ENCODE measurements around the gene TRAPPC2B. TPM values are rescaled to one million over a fixed set of nuclear protein-coding genes. Genes with fewer than 3 reads are reported as not detected.

The TRAPPC2B gene
- total and polyA plus RNA-seq, 2 of the 13 experiments (the other 11 are each of a cell fraction or from before 2014, with no cell fraction given), result 13.3 to 17.7 TPM

- TF ChIP-seq, protein P1, sequence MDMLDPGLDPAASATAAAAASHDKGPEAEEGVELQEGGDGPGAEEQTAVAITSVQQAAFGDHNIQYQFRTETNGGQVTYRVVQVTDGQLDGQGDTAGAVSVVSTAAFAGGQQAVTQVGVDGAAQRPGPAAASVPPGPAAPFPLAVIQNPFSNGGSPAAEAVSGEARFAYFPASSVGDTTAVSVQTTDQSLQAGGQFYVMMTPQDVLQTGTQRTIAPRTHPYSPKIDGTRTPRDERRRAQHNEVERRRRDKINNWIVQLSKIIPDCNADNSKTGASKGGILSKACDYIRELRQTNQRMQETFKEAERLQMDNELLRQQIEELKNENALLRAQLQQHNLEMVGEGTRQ (IDR thresholded peaks at IDR 0.05; ENCODE audit: low read depth, low read length), result no peak
- TF ChIP-seq, protein P1 (CRISPR knock-in tag; IDR thresholded peaks at IDR 0.05; ENCODE audit: borderline replicate concordance), result no peak
- TF ChIP-seq ELF4 (CRISPR knock-in tag; IDR thresholded peaks at IDR 0.05; ENCODE audit: borderline replicate concordance), result peak; percentile 61; the same call in 1 of the 2 replicates
- TF ChIP-seq FOXC1 (CRISPR knock-in tag; IDR thresholded peaks at IDR 0.05; ENCODE audit: borderline replicate concordance), result no peak
- TF ChIP-seq ZNF317 (CRISPR knock-in tag; IDR thresholded peaks at IDR 0.05), result 0 out of 2 replicates have a peak, but pooled peaks have one; percentile 52
- no peak for TF ChIP-seq BRD4 (CRISPR knock-in tag; IDR thresholded peaks at IDR 0.05)
- TF ChIP-seq BORCS8-MEF2B (CRISPR knock-in tag; IDR thresholded peaks at IDR 0.05), result peak; percentile 65; the same call in 1 of the 2 replicates
- TF ChIP-seq SETDB1 (CRISPR knock-in tag; IDR thresholded peaks at IDR 0.05; ENCODE audit: borderline replicate concordance), result no peak
- TF ChIP-seq HOXA3 (CRISPR knock-in tag; IDR thresholded peaks at IDR 0.05), result peak; percentile 89
- TF ChIP-seq ZNF660 (CRISPR knock-in tag; IDR thresholded peaks at IDR 0.05; ENCODE audit: borderline replicate concordance, low read depth), result no peak
- no peak for TF ChIP-seq SRF (IDR thresholded peaks at IDR 0.05; ENCODE audit: low read depth, low read length)
- TF ChIP-seq SOX5 (CRISPR knock-in tag; IDR thresholded peaks at IDR 0.05; ENCODE audit: borderline replicate concordance), result peak; percentile 76
- peak; percentile 76; the same call in 1 of the 2 replicates for TF ChIP-seq ARID4A (CRISPR knock-in tag; IDR thresholded peaks at IDR 0.05; ENCODE audit: borderline replicate concordance)
- TF ChIP-seq, protein P2, sequence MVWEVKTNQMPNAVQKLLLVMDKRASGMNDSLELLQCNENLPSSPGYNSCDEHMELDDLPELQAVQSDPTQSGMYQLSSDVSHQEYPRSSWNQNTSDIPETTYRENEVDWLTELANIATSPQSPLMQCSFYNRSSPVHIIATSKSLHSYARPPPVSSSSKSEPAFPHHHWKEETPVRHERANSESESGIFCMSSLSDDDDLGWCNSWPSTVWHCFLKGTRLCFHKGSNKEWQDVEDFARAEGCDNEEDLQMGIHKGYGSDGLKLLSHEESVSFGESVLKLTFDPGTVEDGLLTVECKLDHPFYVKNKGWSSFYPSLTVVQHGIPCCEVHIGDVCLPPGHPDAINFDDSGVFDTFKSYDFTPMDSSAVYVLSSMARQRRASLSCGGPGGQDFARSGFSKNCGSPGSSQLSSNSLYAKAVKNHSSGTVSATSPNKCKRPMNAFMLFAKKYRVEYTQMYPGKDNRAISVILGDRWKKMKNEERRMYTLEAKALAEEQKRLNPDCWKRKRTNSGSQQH (CRISPR knock-in tag; IDR thresholded peaks at IDR 0.05; ENCODE audit: low read depth), result peak; percentile 35; the same call in 1 of the 2 replicates
- no peak for TF ChIP-seq KLF9 (CRISPR knock-in tag; IDR thresholded peaks at IDR 0.05; ENCODE audit: low read depth)
- TF ChIP-seq ZNF576 (CRISPR knock-in tag; IDR thresholded peaks at IDR 0.05), result no peak
- TF ChIP-seq MATR3 (CRISPR knock-in tag; IDR thresholded peaks at IDR 0.05), result no peak
- TF ChIP-seq, protein P3, sequence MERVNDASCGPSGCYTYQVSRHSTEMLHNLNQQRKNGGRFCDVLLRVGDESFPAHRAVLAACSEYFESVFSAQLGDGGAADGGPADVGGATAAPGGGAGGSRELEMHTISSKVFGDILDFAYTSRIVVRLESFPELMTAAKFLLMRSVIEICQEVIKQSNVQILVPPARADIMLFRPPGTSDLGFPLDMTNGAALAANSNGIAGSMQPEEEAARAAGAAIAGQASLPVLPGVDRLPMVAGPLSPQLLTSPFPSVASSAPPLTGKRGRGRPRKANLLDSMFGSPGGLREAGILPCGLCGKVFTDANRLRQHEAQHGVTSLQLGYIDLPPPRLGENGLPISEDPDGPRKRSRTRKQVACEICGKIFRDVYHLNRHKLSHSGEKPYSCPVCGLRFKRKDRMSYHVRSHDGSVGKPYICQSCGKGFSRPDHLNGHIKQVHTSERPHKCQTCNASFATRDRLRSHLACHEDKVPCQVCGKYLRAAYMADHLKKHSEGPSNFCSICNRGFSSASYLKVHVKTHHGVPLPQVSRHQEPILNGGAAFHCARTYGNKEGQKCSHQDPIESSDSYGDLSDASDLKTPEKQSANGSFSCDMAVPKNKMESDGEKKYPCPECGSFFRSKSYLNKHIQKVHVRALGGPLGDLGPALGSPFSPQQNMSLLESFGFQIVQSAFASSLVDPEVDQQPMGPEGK (CRISPR knock-in tag; IDR thresholded peaks at IDR 0.05), result peak; percentile 36; the same call in 1 of the 2 replicates
Measured at GRCh38 chr19:57350877-57351805, 12.2 kb upstream of the TRAPPC2B start, which contains the start of gene ZNF304 (continued).
